Karpas-422 (cell line): ENCODE data around the gene SPATA25. TPM values are rescaled to one million over a fixed set of nuclear protein-coding genes. Genes with fewer than 3 reads are reported as not detected.

ENCODE experiments used
- DNase-seq: peaks from one replicate; pipeline ENCODE4 v3.0.0-alpha.2; 2015
- H2AFZ ChIP-seq: fragments of 200-600 bp; sonication (generic); 2 replicates; pipeline ENCODE4 v1.6.1; 2014; ENCODE audit warnings: antibody characterized with exemption, low read length, mixed read lengths
- H3K27ac ChIP-seq: fragments of 200-600 bp; sonication (generic); 2 replicates; pipeline ENCODE4 v1.5.1; 2014; ENCODE audit warnings: mild to moderate bottlenecking, low read length, moderate library complexity
- H3K27me3 ChIP-seq: fragments of 200-600 bp; sonication (generic); 2 replicates; pipeline ENCODE4 v1.6.1; 2014; ENCODE audit warnings: low read length, mixed read lengths
- H3K36me3 ChIP-seq: fragments of 200-600 bp; sonication (generic); 2 replicates; pipeline ENCODE4 v1.6.1; 2014; ENCODE audit warnings: low read length, mixed read lengths; ENCODE audit not compliant: insufficient read depth
- H3K4me1 ChIP-seq: fragments of 200-600 bp; sonication (generic); 2 replicates; pipeline ENCODE4 v1.6.1; 2014; ENCODE audit warnings: mild to moderate bottlenecking, low read length, mixed read lengths
- H3K4me2 ChIP-seq: fragments of 200-600 bp; sonication (generic); 2 replicates; pipeline ENCODE4 v1.6.1; 2014; ENCODE audit warnings: low read length, low read depth, mild to moderate bottlenecking; ENCODE audit not compliant: poor library complexity, severe bottlenecking
- H3K4me3 ChIP-seq: fragments of 200-600 bp; sonication (generic); 2 replicates; pipeline ENCODE4 v1.5.1; 2014; ENCODE audit warnings: mild to moderate bottlenecking, antibody characterized with exemption, low read length, mixed read lengths
- H3K79me2 ChIP-seq: fragments of 200-600 bp; sonication (generic); 2 replicates; pipeline ENCODE4 v1.6.1; 2014; ENCODE audit warnings: mild to moderate bottlenecking, low read length, mixed read lengths
- H3K9ac ChIP-seq: fragments of 200-600 bp; sonication (generic); 2 replicates; pipeline ENCODE4 v1.6.0; 2014; ENCODE audit warnings: low read length
- H3K9me2 ChIP-seq: fragments of 200-600 bp; sonication (generic), shearing (Covaris generic); replicated peaks from 2 replicates; pipeline ENCODE4 v1.6.0; 2014; ENCODE audit warnings: mild to moderate bottlenecking, low read length, moderate library complexity; ENCODE audit not compliant: insufficient read depth
- H3K9me3 ChIP-seq: fragments of 300-700, 200-600 bp; sonication (generic); 2 replicates; pipeline ENCODE4 v1.6.1; 2014; ENCODE audit warnings: low read length, mixed read lengths
- H4K20me1 ChIP-seq: fragments of 200-600 bp; sonication (generic); 2 replicates; pipeline ENCODE4 v1.6.1; 2014; ENCODE audit warnings: mild to moderate bottlenecking, antibody characterized with exemption, low read length, low read depth; ENCODE audit not compliant: insufficient read depth
- total RNA-seq: library from RNA; depleted of rRNA; stranded (reverse); fragments of >200 nt; shearing (Covaris generic); gene quantifications from 2 replicates; pipeline ENCODE4 v1.2.3, GENCODE V29; 2014; ENCODE audit warnings: low replicate concordance

The SPATA25 gene
- total RNA-seq, 1 experiment from 2014 or later, result not detected

DNA sequence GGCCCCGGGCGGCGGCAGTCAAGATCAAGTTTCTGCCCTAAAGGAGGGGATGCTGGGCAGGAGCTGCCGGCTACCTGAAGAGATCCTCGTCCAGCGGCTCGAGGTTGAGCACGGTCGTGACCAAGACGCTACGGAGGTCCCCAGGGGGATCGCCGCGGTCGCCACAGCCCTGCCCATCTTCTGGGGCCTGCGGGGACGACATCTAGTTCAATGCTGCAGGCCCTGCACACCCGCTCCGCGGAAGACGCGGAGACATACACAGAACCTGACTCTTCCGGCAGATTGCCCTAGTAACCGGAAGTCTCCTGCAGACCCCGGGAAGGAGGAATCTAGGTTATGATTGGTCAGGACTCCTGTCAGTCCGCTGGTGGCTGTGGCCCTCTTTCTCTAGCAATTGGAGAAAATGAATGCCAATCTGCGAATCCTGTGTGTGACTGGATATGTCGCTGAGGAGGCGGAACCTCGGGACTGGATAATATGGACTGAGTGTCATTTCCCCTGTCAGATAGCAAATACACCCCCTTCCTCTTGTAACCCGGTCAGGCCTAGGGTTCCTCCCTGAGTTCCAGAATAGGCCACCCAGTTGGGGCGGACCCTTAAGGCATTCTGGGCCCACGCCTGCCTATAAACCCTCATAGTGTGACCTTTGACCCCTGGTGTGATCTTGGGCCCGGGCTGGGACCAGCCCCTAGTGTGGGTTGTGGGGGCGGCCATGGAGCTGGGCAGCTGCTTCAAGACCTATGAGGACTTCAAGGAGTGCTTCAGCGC lies 30.1 kb downstream of the SPATA25 start, which contains the start of the genes ACOT8 and ZSWIM3:
Gene ACOT8, minus strand, starts transcription at position 279 of the 768 bp plus-strand sequence. Its CDS starts 77 bp downstream, at position 202.
Gene ZSWIM3, plus strand, starts transcription at position 501 of the 768 bp plus-strand sequence. Its CDS starts 212 bp downstream, at position 713.
- H3K9me2 ChIP-seq, result no peaks in the 10 kb centered on the region
- no peaks in the 10 kb centered on the region for H3K27me3 ChIP-seq
- H3K79me2 ChIP-seq, result peaks cover 45% of the 10 kb centered on the region
- H4K20me1 ChIP-seq, result no peaks in the 10 kb centered on the region
- peak within 1 kb of the TSS; percentile 96 for H2AFZ ChIP-seq
- H3K9ac ChIP-seq, result peak within 1 kb of the TSS; percentile 91
- H3K4me1 ChIP-seq, result peaks cover 22% of the 10 kb centered on the region
- no peaks in the 10 kb centered on the region for H3K9me3 ChIP-seq
- 0 out of 2 replicates have a peak, but pooled peaks cover 3% of the 10 kb centered on the region for H3K36me3 ChIP-seq
- H3K4me3 ChIP-seq, result peak within 1 kb of the TSS; percentile 77
- peak; percentile 100 for DNase-seq
- peak within 1 kb of the TSS; percentile 99 for H3K4me2 ChIP-seq
- H3K27ac ChIP-seq, result peak within 1 kb of the TSS; percentile 76

DNA sequence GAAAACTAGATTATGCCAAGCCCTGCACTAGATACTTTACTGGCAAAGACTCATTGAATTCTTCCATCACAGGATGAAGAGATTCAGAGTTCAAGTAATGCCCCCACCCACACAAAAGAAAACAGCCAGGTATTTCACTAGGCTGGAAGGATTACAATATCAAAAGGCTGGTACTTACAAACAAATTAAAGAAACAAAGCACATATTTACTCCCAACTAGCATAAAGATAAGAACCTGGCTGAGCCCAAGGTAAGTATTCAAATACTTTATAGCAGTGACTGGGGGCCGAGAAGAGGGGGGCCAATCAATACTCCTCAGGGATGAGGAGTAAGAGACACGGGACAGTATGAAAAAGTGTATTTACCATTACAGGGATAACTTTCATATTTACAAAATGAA lies 33.9 kb downstream of the SPATA25 start:
- H3K9me3 ChIP-seq, result no peaks in the 10 kb centered on the region
- no peak overlapping the region for H3K27ac ChIP-seq
- H3K27me3 ChIP-seq, result no peaks in the 10 kb centered on the region
- H3K4me3 ChIP-seq, result no peak overlapping the region
- H4K20me1 ChIP-seq, result no peaks in the 10 kb centered on the region
- H3K79me2 ChIP-seq, result peaks cover 30% of the 10 kb centered on the region
- no peak overlapping the region for H3K4me2 ChIP-seq
- peaks cover 15% of the 10 kb centered on the region for H3K4me1 ChIP-seq
- 0 out of 2 replicates have a peak, but pooled peaks cover 6% of the 10 kb centered on the region for H3K36me3 ChIP-seq
- no peak for DNase-seq
- H3K9ac ChIP-seq, result no peak overlapping the region
- no peaks in the 10 kb centered on the region for H3K9me2 ChIP-seq
- H2AFZ ChIP-seq, result no peak overlapping the region

DNA sequence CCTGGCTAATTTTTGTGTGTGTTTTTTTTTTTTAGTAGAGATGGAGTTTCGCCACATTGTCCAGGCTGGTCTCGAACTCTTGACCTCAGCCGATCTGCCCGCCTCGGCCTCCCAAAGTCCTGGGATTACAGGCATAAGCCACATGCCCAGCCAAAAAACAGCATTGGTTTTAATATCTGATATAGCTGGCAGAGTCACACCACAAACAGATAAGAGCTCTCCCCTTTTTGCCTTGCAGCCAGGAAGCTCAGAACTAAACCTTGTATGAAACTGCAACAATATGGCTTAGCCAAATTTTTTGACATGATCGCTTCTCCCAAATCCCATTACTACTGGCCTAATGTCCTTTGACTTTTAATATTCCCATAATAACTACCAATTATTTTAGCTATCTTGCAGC lies 35.1 kb downstream of the SPATA25 start:
- no peaks in the 10 kb centered on the region for H4K20me1 ChIP-seq
- H3K79me2 ChIP-seq, result peaks cover 24% of the 10 kb centered on the region

DNA sequence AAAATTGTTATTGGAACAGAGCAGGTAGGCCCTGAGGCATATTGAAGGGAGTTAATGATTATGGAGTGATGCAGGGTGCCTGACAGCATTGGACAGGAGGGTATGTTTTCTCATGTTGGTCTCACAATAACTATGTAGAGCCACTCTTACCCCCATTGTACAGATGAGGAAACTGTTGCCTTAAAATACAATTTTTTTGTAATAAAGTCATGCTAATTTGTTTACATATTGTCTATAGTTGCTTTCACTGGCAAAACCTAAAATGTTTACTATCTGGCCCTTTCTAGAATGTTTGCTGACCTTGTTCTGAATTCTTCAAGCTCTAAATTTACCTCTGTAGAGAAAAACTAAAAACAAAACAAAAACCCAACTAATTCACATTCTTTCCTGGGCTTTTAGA lies 35.9 kb downstream of the SPATA25 start:
- H3K27ac ChIP-seq, result no peak overlapping the region
- H3K4me1 ChIP-seq, result peaks cover 8% of the 10 kb centered on the region
- no peak overlapping the region for H3K9ac ChIP-seq
- H3K36me3 ChIP-seq, result peaks cover 7% of the 10 kb centered on the region; the same call in 1 of the 2 replicates
- no peaks in the 10 kb centered on the region for H3K9me2 ChIP-seq
- H2AFZ ChIP-seq, result no peak overlapping the region
- no peak overlapping the region for H3K4me3 ChIP-seq
- H3K79me2 ChIP-seq, result peaks cover 18% of the 10 kb centered on the region
- DNase-seq, result no peak
- H3K4me2 ChIP-seq, result no peak overlapping the region
- H3K27me3 ChIP-seq, result no peaks in the 10 kb centered on the region
- H3K9me3 ChIP-seq, result no peaks in the 10 kb centered on the region
- no peaks in the 10 kb centered on the region for H4K20me1 ChIP-seq

More for the DNA sequence above, 35.1 kb downstream of the SPATA25 start:
- Histone ChIP-seq H2AFZ (no peak overlapping the region), H3K36me3 (0 out of 2 replicates have a peak, but pooled peaks cover 6% of the 10 kb centered on the region), H3K27ac (no peak overlapping the region), H3K9me3 (no peaks in the 10 kb centered on the region), H3K4me1 (peaks cover 9% of the 10 kb centered on the region), H3K27me3 (no peaks in the 10 kb centered on the region), H3K4me2 (no peak overlapping the region), H3K9me2 (no peaks in the 10 kb centered on the region), H3K4me3 (no peak overlapping the region), H3K9ac (no peak overlapping the region)
- DNase-seq, result no peak

DNA sequence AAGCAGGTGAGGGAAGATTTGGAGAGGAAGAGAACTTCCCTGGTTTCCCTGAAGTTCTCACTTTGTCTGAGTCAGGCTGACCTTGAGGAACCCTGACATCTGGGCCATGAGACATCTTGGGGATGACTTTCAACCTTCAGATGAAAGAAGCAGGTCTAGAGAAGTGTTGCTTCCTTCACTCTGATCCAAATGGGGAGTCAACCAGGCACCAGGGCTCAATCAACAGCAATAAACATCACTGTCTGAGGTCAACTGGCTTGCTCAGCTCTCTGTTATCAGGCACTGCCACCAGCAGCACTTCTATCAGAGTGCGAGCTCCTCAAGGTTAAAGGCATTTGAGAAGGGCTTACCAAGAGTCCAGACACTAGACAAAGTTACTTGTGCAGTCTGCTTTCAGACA lies 36.5 kb downstream of the SPATA25 start:
- peaks cover 12% of the 10 kb centered on the region for H3K79me2 ChIP-seq
- no peak overlapping the region for H3K4me2 ChIP-seq
- no peak overlapping the region for H3K4me3 ChIP-seq
- no peaks in the 10 kb centered on the region for H3K9me3 ChIP-seq
- no peaks in the 10 kb centered on the region for H4K20me1 ChIP-seq
- H3K4me1 ChIP-seq, result peaks cover 3% of the 10 kb centered on the region
- H2AFZ ChIP-seq, result no peak overlapping the region
- no peak for DNase-seq
- no peaks in the 10 kb centered on the region for H3K27me3 ChIP-seq
- peaks cover 11% of the 10 kb centered on the region; the same call in 1 of the 2 replicates for H3K36me3 ChIP-seq
- H3K9ac ChIP-seq, result no peak overlapping the region
- no peak overlapping the region for H3K27ac ChIP-seq
- H3K9me2 ChIP-seq, result no peaks in the 10 kb centered on the region

DNA sequence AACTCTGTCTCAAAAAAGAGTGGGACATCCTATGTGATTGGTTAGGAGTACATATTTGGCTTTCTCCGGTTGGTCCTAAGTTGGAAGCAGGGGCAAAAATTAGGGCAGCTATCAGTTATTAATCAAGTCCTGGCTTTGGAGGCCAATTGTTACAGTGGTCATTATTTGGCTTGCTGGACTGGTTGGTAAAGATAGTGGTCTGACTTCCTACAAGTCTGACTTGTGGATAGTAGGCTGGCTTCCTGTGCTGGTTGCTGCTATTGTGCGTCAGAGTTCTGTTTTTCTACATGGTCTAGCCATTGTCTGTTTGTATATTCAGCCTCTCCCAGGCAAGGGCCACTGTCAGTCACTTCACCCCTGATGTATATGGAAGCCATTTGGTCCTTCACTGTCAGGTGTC lies 37.2 kb downstream of the SPATA25 start:
- no peak overlapping the region for H3K4me3 ChIP-seq
- H3K4me1 ChIP-seq, result no peaks in the 10 kb centered on the region
- H3K9ac ChIP-seq, result no peak overlapping the region
- H4K20me1 ChIP-seq, result no peaks in the 10 kb centered on the region
- H3K36me3 ChIP-seq, result peaks cover 11% of the 10 kb centered on the region; the same call in 1 of the 2 replicates
- no peak overlapping the region for H3K4me2 ChIP-seq
- no peaks in the 10 kb centered on the region for H3K27me3 ChIP-seq
- no peaks in the 10 kb centered on the region for H3K9me3 ChIP-seq
- H2AFZ ChIP-seq, result no peak overlapping the region
- H3K27ac ChIP-seq, result no peak overlapping the region
- H3K79me2 ChIP-seq, result peaks cover 8% of the 10 kb centered on the region; the same call in 1 of the 2 replicates
- no peaks in the 10 kb centered on the region for H3K9me2 ChIP-seq
- DNase-seq, result no peak

DNA sequence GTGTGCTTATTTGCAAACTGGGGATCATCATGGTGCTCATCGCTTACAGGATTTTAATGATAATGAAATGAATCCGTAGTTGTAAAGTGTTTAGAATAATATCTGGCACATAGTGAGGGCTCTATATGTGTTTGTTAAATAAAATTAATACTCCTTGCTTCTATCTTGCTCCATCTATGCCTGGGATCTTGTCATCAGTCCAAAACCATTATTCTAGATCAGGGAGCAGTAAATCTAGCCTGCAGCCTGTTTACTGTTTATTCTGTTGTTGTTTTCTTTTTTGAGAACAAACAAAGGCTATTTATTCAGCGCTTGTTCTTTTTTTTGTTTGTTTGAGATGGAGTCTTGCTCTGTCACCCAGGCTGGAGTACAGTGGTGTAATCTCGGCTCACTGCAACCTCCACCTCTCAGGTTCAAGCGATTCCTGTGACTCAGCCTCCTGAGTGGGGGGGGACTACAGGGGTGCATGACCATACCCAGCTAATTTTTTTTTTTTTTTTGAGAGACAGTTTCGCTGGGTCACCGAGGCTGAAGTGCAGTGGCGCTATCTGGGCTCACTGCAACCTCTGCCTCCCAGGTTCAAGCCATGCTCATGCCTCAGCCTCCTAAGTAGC lies 38.3 kb downstream of the SPATA25 start:
- Histone ChIP-seq H3K27me3 (no peaks in the 10 kb centered on the region), H2AFZ (no peak overlapping the region), H3K9me3 (no peaks in the 10 kb centered on the region), H3K9me2 (no peaks in the 10 kb centered on the region), H3K4me3 (no peak overlapping the region), H3K4me2 (no peak overlapping the region), H3K79me2 (no peaks in the 10 kb centered on the region), H3K4me1 (no peaks in the 10 kb centered on the region), H3K27ac (no peak overlapping the region), H3K36me3 (peaks cover 9% of the 10 kb centered on the region; the same call in 1 of the 2 replicates), H4K20me1 (no peaks in the 10 kb centered on the region), H3K9ac (no peak overlapping the region)
- no peak for DNase-seq

DNA sequence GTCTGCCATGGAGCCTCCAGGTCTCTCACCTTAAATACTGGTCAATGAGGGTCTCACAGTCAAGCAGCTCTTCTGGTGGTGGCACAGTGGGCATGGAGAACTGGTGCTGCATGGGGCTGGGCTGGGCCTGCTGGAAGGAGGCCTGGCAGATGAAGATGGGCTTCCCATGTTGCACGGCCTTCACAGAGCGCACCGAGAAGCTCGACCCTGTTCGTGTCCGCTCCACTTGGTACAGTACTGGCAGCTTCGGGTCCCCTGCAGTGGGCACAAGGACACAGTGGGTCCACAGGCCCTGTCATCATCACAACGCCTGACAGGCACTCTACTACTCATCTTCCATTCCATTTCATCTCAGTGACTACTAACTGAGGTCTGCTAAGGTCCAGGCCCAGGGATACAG lies 39.0 kb downstream of the SPATA25 start:
- peaks cover 9% of the 10 kb centered on the region; the same call in 1 of the 2 replicates for H3K36me3 ChIP-seq
- peaks cover under 1% of the 10 kb centered on the region; the same call in 1 of the 2 replicates for H3K4me1 ChIP-seq
- DNase-seq, result no peak
- no peaks in the 10 kb centered on the region for H3K9me2 ChIP-seq
- no peaks in the 10 kb centered on the region for H3K9me3 ChIP-seq
- no peak overlapping the region for H3K4me2 ChIP-seq
- H3K27me3 ChIP-seq, result no peaks in the 10 kb centered on the region
- no peak overlapping the region for H2AFZ ChIP-seq
- H3K9ac ChIP-seq, result no peak overlapping the region
- no peak overlapping the region for H3K4me3 ChIP-seq
- no peak overlapping the region for H3K27ac ChIP-seq
- no peaks in the 10 kb centered on the region for H3K79me2 ChIP-seq
- H4K20me1 ChIP-seq, result no peaks in the 10 kb centered on the region
